HG03196 (cell line): Measurements from ENCODE around the gene ARMC9.
"Not testable (repeated sequence)": the region's sequence is repeated elsewhere in the genome, so short reads cannot be mapped to it uniquely, and the experiment has no call there.

Experiments used
- ATAC-seq: cut with Tn5 transposase; IDR thresholded peaks from one replicate; pipeline ENCODE4 v1.9.1; 2021; ENCODE audit not compliant: unreplicated experiment

ARMC9 gene

DNA sequence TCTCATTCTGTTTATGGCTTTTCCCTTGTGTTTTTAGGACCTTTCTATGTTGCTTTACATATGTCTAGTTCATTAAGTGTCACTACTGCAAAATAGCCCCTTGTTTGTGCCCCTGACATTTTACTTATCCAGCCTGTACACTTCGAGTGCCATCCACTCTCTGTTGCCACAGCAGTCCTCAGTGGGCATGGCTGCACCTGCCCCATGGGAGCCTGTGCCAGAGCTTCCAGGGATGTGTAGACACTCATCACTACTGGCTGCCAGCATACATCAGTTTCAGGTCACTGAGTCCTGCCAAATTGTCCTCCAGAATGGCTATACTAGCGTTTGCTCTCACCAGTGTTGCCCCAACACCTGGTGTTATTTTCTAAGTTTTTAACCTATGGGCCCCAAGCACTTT, 80.4 kb downstream of the ARMC9 start:
- ATAC-seq: no peak

DNA sequence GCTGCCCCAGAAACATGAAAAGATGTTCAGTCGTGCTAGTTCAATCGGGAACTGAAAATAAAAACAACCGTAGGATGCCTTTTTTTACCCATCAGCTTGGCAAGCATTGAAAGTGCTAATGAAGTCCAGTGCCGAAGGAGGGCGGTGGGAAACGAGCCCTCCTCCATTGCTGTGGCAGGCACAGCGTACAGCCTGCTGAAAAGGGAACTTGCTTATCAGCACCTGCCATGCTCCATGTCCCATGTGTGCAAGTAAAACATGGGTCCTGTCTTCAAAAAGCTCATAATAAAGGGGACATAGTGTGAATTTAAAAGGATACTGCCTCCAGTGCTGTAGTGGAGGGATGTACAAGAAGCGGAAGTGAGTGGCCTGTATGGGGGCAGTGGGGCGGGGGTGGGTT, 82.4 kb downstream of the ARMC9 start:
- ATAC-seq: no peak

DNA sequence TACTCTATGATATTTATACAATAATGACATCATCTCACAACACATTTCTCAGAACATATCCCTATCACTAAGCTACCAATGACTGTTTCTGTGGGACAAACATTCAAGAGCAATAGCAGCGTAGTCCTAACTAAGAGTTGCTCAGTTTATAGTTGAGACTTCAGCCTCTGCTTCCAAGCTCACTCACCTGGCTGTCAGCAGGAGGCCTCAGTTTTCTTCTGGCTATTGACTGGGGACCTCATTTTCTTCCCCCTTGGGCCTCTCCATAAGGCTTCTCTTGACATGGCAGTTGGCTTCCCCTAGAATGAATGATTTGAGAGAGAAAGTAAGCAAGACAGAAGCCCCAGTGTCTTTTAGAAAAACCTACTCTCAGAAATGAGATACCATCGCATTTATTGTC, 85.9 kb downstream of the ARMC9 start:
- no peak for ATAC-seq

DNA sequence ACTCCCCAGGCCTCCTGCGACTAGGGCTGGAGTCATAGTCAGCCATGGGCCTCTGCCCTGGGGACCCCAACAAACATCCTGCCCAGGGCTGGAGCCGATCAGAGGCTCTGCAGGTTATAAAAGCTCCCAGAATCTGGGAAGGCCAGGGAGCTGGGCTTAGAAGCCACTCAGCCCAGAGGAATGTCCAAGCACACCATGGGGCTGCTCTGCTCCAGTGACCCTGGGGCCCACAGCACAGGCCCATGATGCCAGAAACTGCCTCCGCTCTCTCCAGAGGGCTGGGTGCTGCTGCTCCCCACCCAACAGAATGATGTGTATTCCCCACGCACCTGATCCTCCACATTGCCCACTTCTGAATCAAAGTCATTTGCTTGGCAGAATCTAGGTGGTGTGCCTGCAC, 88.5 kb downstream of the ARMC9 start:
- ATAC-seq: no peak

DNA sequence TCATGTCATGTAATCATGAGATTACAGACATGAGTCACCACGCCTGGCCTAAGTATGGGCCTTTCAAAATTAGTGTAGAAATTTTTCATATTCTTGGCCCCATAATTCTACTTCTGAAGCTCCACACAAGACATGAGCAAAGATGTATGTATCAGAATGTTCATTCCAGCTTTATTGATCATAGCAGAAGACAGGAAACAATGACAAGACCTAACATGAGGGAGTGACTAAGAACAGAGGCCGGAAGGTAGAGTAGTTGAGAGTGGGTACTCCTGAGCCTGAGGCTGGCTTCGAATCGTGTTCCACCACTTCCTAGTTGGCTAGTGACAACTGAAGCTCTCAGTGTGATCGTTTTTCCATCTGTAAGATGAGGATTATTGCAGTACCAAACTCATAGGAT, 89.3 kb downstream of the ARMC9 start:
- ATAC-seq: no peak

DNA sequence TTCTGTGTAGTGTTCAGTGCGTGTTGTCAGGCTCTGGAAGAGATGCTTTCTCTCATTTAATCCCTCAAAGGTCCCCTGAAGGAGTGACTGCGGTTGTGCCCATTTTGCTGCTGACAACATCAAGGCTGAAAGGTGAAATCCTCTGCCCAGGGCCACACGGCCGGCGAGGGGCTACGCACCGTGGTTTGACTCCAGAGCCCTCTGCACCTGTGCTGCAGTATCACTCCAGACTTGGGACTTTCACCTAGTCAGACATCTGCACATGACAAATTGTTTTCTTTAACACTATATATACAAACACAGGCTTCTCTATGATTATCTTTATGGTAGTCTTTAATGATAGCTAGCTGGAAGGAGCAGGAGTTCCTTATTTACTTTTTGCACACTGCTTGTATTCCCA, 90.2 kb downstream of the ARMC9 start:
- ATAC-seq: no peak

DNA sequence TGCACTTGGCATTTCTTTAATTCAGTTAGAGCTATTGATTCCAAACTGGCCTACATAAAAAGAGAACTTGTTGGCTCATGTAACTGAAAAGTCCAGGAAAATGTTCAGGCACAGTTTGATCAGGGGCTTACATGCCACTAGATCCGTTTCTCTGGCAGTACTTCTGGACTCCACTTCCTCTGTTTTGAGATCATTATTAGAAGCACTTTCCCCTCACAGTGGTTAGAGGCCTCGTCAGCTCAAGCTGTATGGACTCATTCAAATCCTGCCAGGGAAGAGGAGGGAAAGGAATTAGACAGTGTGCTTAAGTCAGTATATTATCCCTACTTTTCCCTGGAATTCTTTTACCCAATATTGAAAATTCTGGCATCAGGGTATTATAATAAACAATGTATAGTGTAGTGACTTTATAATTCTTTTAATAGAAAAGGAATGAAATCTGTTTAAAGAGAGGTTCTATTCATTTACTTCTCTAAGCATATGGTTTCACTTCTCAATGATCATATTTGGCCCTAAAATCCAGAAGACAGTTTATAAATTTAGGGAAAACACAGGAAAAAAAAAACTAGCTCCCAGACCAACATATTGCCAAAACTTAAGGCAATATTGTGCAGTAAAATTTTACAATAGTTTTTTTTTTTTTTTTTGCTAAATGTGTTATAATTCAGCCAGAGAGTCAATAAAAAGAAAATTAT, 92.0 kb downstream of the ARMC9 start:
- ATAC-seq: no peak

DNA sequence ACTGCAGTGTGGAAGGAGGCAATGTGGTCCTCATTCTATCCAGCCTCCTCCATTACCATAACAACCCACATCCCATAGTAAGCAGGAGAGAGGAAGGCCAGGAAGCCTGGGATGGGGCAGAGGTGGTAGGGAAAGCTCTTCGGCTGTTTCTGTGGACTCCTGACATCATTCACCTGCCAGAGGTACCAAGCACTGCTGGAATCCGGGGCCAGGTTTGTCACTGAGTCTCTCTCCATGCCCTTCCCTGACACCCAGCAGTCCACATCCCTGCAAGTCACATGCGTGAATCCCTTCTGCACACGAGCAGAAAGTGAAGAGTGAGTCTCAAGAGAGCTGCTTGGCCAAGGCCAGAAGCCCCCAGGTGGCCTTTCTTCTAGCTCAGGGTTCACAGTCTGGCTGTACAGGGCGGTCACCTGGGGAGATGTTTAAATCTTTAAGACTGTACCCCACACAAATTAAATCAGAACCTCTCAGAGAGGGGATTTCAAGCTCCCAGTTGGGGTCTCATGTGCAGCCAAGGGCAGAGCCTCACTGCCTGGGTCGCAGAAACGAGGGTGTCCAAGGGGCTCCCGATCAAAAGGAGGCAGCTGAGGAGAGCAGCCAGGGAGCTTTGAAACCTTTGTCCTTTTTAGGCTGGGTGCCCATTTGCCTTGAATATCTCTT, 94.2 kb downstream of the ARMC9 start:
- no peak for ATAC-seq

DNA sequence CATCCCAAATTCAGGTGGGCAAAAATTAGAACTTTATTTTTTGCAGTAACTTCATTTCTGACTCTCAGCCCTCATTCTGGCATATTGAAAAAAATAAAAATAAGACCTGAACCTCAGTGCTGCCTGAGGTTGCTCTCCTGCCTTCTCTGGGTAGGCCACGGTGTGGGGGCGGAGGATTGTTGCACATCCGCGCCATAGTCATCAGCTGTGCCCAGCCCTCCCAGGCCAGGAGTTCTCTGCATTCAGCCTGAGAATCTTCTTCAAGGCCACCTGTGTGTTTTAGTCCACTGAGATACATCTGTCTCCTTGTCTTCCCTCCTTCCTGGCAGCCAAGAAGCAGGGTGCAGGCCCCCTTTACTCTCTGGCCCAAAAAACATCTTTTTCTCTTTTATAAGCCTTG, 94.7 kb downstream of the ARMC9 start:
- no peak for ATAC-seq

DNA sequence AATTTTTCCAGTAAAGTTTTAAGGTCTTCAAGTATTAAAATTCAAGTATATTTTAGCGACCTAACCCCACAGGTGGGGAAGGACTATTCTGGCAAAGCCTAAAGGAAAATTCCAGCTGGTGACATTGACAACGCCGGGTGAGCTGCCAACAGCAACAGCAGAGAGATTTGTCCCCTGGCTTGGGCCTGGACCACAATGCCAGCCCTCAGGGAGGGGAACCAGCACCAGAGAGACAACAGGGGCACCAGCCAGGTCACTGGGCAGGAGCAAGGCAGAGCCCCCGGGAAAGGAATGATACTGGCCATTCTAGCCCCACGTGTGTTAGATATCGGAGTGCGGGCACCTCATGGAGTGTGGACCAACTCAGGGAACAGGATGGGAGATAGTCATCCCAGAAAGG, 95.7 kb downstream of the ARMC9 start:
- ATAC-seq: no peak

DNA sequence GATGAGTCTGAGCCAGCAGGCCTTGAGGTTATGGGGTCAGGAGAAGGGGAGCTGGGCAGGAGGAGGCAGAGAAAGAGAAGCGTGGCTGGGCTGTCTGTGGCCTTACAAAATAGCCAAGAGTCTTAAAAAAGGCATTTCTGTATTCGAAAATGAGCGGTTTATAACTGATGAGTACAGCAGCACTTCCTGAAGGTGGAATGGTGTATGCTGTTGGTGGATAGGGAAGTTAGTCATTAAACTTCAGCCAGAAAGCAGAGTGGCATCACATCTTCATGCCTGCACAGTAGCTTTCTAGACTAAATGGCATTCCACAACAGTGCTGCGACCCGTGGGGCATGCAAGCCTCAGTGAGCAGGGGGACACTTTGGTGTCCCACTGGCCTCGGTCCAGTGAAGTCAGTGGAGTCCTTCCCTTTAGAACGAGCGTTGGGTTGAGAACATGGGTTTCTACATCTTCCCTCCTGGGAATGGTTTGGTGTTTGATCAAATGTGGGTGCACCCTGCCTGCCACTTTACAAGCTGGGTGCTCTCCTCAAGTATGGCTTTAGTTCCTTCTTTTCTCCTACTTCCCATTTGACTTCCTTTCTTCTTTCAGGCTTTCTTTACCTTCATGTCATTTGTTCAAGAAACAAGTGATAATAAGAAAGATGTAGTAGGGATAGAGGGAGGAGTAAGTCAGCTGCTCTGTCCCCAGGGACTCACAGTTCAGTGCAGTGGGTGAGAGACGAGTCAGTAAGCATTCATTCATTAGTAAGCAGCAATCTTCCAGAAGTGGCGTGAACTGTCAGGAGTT, 96.3 kb downstream of the ARMC9 start:
- no peak for ATAC-seq

DNA sequence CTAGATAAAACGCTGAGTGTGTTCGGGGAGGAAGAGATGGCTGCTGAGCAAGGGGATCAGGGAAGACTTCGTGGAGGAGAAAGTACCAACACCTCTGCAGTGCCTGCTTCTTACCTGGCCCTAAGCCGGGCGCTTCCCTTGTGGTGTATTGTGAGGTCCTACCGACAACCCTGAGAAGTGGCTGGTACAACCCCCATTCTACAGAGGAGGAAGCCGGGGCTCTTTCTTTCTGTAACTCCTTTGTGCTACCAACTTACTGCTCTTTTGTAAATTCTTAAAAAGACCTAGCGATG, 96.9 kb downstream of the ARMC9 start:
- no peak for ATAC-seq

DNA sequence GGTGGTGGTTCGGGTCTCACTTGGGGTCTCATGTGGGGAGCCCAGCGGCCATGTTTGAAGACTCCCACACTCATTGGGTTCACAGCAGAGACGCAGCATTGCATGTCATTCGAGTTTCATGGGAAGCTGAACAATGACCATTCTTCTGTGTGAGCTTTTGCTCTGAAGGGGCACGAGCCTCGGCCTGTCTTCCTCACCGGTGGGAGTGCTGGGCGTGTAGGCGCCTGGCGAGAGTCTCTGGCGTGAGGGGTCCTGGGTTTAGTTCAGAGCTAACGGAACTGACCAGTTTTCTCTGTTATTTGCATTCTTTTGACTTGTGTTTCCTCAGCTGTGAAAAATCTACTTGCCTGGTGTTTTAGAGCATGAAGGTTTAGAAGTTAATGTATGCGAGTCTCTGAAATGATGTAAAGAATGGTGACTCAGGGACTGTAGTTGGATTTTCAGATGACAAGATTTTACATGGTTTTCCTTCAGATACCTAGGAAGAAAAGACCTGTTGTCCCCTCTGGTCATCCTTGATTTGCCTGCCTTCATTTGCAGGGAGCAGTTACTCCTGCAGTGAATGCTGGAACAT, 98.1 kb downstream of the ARMC9 start:
- ATAC-seq: no peak

DNA sequence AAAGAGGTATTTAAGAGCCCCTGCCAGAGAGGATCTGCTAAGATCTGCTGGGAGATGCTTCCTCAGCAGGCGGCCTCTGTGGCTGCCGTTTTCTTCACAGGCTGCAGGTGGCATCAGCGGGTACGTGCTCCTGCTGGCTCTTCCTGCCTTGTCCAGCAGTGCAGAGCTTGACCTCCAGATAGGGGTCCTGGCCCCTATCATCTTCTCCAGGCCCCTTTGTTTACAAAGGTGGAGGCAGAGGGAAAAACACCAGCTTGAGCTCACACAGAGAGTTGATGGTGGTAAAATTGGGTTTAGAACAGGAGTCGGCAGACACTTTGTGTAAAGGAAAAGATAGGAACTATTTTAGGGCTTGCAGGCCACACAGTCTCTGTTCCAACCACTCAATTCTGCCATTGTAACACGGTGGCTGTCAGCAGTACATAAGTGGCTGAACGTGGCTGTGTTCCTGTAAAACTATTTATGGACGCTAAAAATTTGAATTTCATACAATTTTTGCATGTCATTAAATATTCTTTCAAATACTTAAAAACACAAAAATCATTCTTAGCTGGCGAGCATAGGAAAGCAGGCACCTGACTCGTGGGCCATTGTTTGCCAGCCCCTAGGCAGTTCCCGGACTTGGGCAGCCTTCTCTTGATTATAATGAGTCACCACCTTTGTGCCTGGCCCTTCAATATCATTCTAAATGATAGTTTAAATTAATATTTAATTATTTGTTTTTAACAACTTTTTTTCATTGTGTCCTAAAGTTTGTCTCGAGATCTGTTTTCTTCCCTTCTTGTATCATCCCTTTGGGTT, 98.9 kb downstream of the ARMC9 start:
- no peak for ATAC-seq

DNA sequence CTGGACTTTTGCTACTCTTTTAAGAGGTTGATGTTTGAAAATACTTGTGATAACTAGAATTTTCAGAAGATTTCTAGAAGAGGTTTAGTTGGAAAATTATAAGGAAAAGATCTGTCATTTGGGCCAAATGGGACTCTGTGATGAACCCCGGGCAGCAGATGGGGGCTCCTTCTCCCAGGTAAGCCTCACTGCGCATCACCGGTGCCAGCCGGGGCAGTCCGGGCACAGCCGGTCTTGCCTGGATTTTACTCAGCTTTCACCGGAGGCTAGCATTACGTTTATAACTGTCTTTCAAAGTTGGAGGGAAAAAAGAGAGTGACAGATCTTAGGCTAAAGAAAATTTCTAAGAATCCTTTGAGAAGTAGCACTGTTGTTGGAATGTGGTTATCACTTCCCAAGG, 99.7 kb downstream of the ARMC9 start:
- no peak for ATAC-seq

DNA sequence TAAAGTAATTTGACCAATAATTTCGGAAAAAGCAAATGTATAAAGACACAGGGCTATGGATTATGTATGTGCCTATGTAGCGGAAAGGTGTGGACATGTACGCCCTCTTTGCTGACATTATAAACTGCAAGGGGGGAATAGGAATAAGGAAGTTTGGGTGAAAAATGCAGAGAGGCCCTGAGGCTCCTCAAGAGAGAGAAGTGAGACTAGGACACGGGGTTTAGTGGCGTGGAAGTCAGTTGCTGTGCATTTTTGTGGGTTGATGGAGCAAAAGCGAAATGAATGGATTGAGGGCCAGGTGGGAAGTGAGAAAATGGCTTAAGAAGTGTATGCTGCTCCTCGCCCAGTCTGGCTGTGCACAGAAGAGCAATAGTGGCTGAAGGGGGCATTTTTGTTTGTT, 100.8 kb downstream of the ARMC9 start:
- ATAC-seq: no peak

DNA sequence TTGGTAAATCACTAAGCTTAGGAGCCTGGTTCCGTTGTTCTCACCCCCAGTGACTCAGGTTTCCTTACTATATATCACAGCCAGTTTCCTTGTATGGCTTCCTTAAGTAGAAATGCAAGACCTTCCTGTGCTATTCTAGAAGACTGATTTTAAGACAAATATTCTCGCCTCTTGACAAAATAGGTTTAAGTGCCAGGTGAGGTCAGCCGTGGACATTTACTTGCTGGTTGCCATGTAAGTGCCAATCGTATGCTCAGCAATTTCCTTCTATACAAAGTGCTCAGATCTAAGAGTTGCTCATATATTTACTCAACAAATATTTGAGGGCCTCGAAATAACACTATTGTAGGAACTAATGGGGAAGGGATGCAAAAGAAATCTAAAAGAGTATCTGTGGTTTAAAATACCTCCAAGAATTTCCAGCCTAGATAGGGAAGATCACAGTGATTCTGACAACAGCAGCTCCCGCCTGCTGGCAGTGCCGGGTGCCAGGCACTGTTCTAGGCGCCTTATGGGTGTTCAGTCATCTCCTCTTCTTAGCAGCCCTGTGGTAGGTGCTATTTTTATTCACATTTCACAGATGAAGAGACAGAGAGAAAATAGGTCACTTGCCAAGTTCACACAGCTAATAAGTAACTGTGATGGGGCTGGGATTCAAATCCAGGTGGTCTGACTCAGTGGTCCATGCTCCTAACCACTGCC, 101.7 kb downstream of the ARMC9 start:
- no peak for ATAC-seq

DNA sequence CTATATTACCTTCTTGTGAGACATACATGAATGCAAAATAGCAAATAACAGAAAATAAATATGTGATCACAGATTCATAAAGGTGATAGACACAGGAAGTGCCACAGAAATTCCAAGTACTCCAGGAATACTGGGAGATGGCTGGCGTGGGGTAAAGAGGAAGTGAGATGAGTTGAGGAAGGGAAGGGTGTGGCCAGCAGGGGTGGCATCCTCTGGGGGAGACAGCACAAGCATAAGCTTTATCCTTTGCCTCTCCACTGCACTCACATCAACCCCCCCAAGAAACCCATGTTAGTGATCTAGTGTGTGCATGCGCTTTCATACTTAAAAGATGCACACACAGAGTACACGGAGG, 102.3 kb downstream of the ARMC9 start:
- no peak for ATAC-seq

DNA sequence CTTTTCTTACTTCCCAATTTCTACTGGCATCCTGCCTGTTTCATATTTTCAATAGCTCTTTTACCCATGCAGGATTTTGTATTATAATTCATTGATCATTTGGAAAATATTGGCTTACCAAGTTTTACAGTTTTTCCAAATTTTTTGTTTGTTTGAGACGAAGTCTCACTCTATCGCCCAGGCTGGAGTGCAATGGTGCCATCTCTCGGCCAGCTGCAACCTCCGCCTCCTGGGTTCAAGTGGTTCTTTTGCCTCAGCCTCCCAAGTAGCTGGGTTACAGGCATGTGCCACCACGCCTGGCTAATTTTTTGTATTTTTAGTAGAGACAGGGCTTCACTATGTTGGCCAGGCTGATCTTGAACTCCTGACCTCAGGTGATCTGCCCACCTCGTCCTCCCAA, 105.8 kb downstream of the ARMC9 start:
- not testable (repeated sequence) for ATAC-seq

DNA sequence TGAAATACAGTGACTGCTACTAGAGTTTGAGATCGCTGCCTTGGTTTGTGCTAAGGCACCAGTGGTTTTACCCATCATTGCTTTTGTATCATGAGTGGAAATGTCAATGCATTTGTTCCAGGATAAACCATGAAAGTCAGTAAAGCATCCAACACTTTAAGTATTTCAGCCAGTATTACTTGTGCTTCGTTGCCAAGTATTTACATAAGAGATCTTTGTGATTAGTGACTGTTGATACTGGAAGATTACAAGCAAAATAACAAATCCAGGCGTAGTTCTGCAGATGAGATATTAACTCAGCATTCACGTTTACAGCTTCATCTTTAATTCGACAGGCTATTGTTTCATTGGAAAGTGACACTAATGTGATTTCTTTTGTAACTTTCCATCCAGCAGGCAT, 106.8 kb downstream of the ARMC9 start:
- ATAC-seq: no peak
